ENCODE results near the gene TP63.

GRCh38 chr3:189862385-189862998 lies 231.3 kb downstream of the TP63 start:
- TF ChIP-seq ZNF8 (CRISPR knock-in tag; IDR thresholded peaks at IDR 0.05) = no peak
- TF ChIP-seq ESRRG (CRISPR knock-in tag; IDR thresholded peaks at IDR 0.05) = no peak
- no peak for TF ChIP-seq ZC3H10 (CRISPR knock-in tag; IDR thresholded peaks at IDR 0.05)
- no peak for TF ChIP-seq CREB5 (CRISPR knock-in tag; IDR thresholded peaks at IDR 0.05; ENCODE audit: low read depth)
- TF ChIP-seq, protein P1, sequence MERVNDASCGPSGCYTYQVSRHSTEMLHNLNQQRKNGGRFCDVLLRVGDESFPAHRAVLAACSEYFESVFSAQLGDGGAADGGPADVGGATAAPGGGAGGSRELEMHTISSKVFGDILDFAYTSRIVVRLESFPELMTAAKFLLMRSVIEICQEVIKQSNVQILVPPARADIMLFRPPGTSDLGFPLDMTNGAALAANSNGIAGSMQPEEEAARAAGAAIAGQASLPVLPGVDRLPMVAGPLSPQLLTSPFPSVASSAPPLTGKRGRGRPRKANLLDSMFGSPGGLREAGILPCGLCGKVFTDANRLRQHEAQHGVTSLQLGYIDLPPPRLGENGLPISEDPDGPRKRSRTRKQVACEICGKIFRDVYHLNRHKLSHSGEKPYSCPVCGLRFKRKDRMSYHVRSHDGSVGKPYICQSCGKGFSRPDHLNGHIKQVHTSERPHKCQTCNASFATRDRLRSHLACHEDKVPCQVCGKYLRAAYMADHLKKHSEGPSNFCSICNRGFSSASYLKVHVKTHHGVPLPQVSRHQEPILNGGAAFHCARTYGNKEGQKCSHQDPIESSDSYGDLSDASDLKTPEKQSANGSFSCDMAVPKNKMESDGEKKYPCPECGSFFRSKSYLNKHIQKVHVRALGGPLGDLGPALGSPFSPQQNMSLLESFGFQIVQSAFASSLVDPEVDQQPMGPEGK (CRISPR knock-in tag; IDR thresholded peaks at IDR 0.05; ENCODE audit: borderline replicate concordance) = no peak
- TF ChIP-seq BACH2 (CRISPR knock-in tag; IDR thresholded peaks at IDR 0.05; ENCODE audit: borderline replicate concordance) = no peak
- TF ChIP-seq GLIS3 (CRISPR knock-in tag; IDR thresholded peaks at IDR 0.05) = no peak

Data from SK-N-SH treated with all-trans-retinoic acid at 6 μM for 48 hours (cell line).